DMS 273 (cell line): ENCODE measurements around the gene HASPIN.
A peak's percentile ranks its signal among the peaks of the same experiment; 100 is the strongest.

Source experiments
- DNase-seq: peaks from one replicate; lab custom pipeline; 2025; ENCODE audit not compliant: unreplicated experiment; lab: John Stamatoyannopoulos, UW

HASPIN gene

DNA sequence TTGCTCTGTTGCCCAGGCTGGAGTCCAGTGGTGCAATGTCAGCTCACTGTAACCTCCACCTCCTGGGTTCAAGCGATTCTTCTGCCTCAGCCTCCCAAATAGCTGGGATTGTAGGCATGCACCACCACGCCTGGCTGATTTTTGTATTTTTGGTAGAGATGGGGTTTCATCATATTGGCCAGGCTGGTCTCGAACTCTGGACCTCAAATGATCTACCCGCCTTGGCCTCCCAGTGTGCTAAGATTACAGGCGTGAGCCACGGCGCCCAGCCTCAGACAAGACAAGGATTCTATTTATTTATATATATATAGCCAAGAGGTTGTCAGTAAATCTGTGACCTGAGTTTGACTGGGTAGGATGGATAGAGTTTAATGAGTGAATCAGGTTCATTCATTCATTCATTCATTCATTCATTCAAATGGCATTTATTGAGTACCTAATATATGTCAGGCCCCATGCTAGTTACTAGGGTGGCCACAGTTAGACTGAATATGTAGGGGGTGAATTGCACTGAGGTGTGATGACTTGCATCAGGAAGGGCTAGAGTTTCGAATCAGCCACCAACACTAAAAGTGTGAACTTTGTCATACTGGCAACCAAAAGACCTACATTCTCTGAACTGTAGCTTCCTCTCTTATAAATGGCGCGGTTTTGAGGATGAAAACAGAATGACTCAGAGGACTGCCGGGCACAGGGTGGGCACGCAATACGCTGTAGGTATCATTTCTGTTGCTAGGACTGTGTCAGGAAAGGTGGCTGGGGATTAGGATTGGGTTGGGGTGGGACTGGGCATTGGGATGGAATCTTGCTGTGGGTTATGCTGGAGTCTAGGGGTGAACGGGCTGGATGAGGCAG is 39.4 kb downstream of the HASPIN start:
- no peak for DNase-seq

- no peak for DNase-seq
Observed at GRCh38 chr17:3763777-3764170, 40.1 kb downstream of the HASPIN start.

DNA sequence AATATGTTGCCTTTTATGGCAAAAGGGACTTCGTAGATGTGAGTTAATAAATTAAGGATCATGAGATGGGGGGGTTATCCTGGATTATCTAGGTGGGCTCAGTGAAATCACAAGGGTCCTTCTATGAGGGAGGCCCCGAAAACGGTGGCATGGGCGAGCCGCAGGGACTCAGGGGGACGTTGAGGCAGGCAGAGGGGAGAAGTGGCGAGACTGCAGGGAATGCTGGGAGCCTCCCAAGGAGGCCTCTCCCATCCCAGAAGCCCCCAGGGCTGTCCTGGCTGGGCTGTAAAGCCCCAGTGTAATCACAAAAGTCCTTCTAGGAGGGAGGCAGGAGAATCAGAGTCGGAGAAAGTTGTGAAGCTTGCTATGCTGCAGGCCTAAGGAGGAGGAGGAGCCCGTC is 42.3 kb downstream of the HASPIN start:
- DNase-seq = no peak

GRCh38 chr17:3766779-3767178 is 43.1 kb downstream of the HASPIN start:
- DNase-seq = no peak

GRCh38 chr17:3768341-3768740 is 44.6 kb downstream of the HASPIN start:
- DNase-seq = no peak

- DNase-seq = no peak
Observed at GRCh38 chr17:3768769-3769168, 45.1 kb downstream of the HASPIN start.

GRCh38 chr17:3770466-3770865 is 46.8 kb downstream of the HASPIN start:
- DNase-seq = no peak

DNA sequence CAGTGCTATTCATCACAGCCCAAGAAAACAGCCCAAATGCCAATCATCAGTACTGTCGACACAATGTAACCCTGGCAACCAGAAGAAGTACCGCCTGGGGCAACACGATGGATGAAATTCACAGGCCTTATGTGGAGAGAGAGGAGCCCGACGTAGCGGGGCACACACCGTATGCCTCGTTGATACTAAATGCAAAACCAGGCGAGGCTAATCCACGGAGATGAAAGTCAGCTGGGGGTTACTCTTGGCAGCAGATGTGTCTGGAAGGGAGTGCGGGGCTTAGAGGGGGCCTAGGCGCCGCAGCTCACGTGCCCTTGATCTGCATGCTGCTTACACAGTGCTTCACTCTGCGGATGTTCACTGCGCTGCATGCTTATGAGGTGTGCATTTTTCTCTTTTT is 47.4 kb downstream of the HASPIN start:
- DNase-seq = peak; percentile 32

GRCh38 chr17:3772764-3773163 is 49.1 kb downstream of the HASPIN start:
- no peak for DNase-seq

DNA sequence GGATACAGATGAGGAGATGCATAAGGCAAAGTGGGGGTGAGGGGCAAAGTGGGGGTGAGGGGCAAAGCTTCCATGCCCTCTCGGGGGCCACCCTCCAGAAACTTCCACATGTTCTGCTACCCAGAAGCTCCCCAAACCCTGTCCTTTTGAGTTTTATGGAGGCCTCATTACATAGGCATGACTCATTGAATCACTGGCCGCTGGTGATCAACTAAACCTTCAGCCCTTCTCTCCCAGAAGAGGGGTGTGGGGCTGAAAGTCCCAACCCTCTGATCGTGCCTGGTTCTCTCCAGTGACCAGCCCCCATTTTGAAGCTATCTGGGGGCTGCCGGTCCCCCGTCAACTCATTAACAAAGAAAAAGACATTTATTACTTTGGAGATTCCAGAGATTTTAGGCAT is 49.8 kb downstream of the HASPIN start:
- no peak for DNase-seq

GRCh38 chr17:3773966-3774365 is 50.3 kb downstream of the HASPIN start:
- no peak for DNase-seq
